OCI-LY7 (cell line): ENCODE data around the gene IL6ST. TPM values are rescaled to one million over a fixed set of nuclear protein-coding genes. Genes with fewer than 3 reads are reported as not detected.
"Not testable (repeated sequence)": the region's sequence is repeated elsewhere in the genome, so short reads cannot be mapped to it uniquely, and the experiment has no call there.

Source experiments
- BruUV-seq: library from RNA; stranded (reverse); fragments of 400-500 nt; replicated peaks from 2 replicates; lab custom pipeline; 2021; lab: Mats Ljungman, UMichigan
- CTCF ChIA-PET: fragments of 300-600 bp; sonication (Branson Sonifier 250); formaldehyde crosslinking; loops from one replicate; lab custom pipeline; 2022; ENCODE audit warnings: antibody characterized with exemption; ENCODE audit not compliant: unreplicated experiment; lab: Charles Lee
- POLR2A ChIA-PET: fragments of 300-600 bp; sonication (Branson Sonifier 250); formaldehyde crosslinking; loops from one replicate; lab custom pipeline; 2022; ENCODE audit warnings: antibody characterized with exemption; lab: Charles Lee
- DNase-seq: peaks from one replicate; pipeline ENCODE4 v3.0.0-alpha.2; 2015; ENCODE audit warnings: low spot score
- H2AFZ ChIP-seq: fragments of 200-600 bp; sonication (generic), shearing (Covaris generic); 2 replicates; pipeline ENCODE4 v1.6.1; 2014; ENCODE audit warnings: mild to moderate bottlenecking, antibody characterized with exemption, low read length, moderate library complexity
- H3K27ac ChIP-seq: fragments of 200-600 bp; sonication (generic); 2 replicates; pipeline ENCODE4 v1.5.1; 2014; ENCODE audit warnings: mixed run types, low read depth, mild to moderate bottlenecking, moderate library complexity, low read length, inconsistent platforms; ENCODE audit not compliant: poor library complexity, severe bottlenecking
- H3K36me3 ChIP-seq: fragments of 200-600 bp; sonication (generic); 2 replicates; pipeline ENCODE4 v1.6.1; 2014; ENCODE audit warnings: mild to moderate bottlenecking, antibody characterized with exemption, low read length, moderate library complexity, mixed read lengths; ENCODE audit not compliant: insufficient read depth
- H3K4me1 ChIP-seq: fragments of 200-600 bp; sonication (generic); 2 replicates; pipeline ENCODE4 v1.5.1; 2014; ENCODE audit warnings: mild to moderate bottlenecking, low read length; ENCODE audit not compliant: insufficient read depth, poor library complexity, severe bottlenecking
- H3K4me2 ChIP-seq: fragments of 200-600 bp; sonication (generic); 2 replicates; pipeline ENCODE4 v1.6.1; 2014; ENCODE audit warnings: mild to moderate bottlenecking, low read length
- H3K4me3 ChIP-seq: fragments of 200-600 bp; sonication (generic); 2 replicates; pipeline ENCODE4 v1.5.1; 2014; ENCODE audit warnings: mild to moderate bottlenecking, low read depth, low read length; ENCODE audit not compliant: poor library complexity, severe bottlenecking
- H3K79me2 ChIP-seq: fragments of 200-600 bp; sonication (generic); 2 replicates; pipeline ENCODE4 v1.6.1; 2016; ENCODE audit warnings: low read depth, mild to moderate bottlenecking, low read length, moderate library complexity, mixed read lengths; ENCODE audit not compliant: insufficient read depth
- H3K9me2 ChIP-seq: fragments of 200-600 bp; sonication (generic); 2 replicates; pipeline ENCODE4 v1.6.1; 2016; ENCODE audit warnings: mild to moderate bottlenecking, low read length, mixed read lengths; ENCODE audit not compliant: insufficient read depth
- H3K9me3 ChIP-seq: fragments of 200-600 bp; sonication (generic); 2 replicates; pipeline ENCODE4 v1.6.1; 2014; ENCODE audit warnings: mild to moderate bottlenecking, mixed run types, low read length, mixed read lengths
- H4K20me1 ChIP-seq: fragments of 200-600 bp; sonication (generic); 2 replicates; pipeline ENCODE4 v1.6.1; 2014; ENCODE audit warnings: mild to moderate bottlenecking, antibody characterized with exemption, low read length, moderate library complexity, mixed read lengths; ENCODE audit not compliant: insufficient read depth
- EZH2phosphoT487 ChIP-seq: fragments of 200-600 bp; sonication (generic); IDR thresholded peaks from 2 replicates; pipeline ENCODE4 v1.6.1; 2018; ENCODE audit warnings: low read depth, borderline replicate concordance, mild to moderate bottlenecking, mixed run types, antibody characterized with exemption, low read length, moderate library complexity, mixed read lengths
- intact Hi-C: fragments of 100-400 bp; cut with micrococcal nuclease; formaldehyde crosslinking; loops from one replicate; pipeline ENCODE4 v1.10.0; 2022; ENCODE audit not compliant: unreplicated experiment
- total RNA-seq, 2 experiments: library from RNA; depleted of rRNA in 1 of 2; stranded (reverse); fragments of >200 nt in 1 of 2; shearing (Covaris generic) in 1 of 2; gene quantifications; 2 replicates each; pipeline ENCODE4 v1.2.3, GENCODE V29; 2014 to 2022
- TF ChIP-seq, protein P1 (sequence below): fragments of 200-600 bp; sonication (generic); conservative IDR thresholded peaks from 2 replicates; pipeline ENCODE4 v1.5.1; 2014; ENCODE audit warnings: mild to moderate bottlenecking, antibody characterized with exemption, low read length, moderate library complexity, mixed read lengths

IL6ST gene
- total RNA-seq, 2 experiments from 2014 or later, result 5.6 to 13.3 TPM

DNA sequence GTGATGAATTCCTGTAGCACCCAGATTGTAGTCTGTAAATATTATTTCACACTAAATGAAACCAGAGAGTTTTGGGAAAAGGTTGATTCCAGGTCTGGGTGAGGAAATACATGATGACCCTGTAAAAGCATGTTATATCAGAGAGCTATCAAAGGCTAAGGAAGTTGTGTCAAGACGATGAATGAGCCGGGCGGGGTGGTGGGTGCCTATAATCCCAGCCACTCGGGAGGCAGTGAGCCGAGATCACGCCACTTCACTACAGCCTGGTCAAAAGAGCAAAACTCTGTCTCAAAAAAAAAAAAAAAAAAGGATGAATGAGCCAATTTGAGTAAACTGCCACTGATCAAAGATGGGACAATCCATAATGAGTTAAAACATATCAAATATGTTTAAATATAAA lies 29.2 kb downstream of the IL6ST start:
- Histone ChIP-seq H2AFZ (no peak overlapping the region), H3K27ac (no peak overlapping the region), H3K4me3 (no peak overlapping the region), H4K20me1 (no peaks in the 10 kb centered on the region), H3K4me1 (no peaks in the 10 kb centered on the region), H3K36me3 (peaks cover 4% of the 10 kb centered on the region; the same call in 1 of the 2 replicates), H3K9me3 (no peaks in the 10 kb centered on the region), H3K4me2 (no peak overlapping the region), H3K79me2 (no peaks in the 10 kb centered on the region), H3K9me2 (no peaks in the 10 kb centered on the region)
- BruUV-seq, result no TSS peak
- intact Hi-C loops, result no loop called here
- CTCF ChIA-PET, result no interaction called here
- TF ChIP-seq EZH2phosphoT487, result no peak
- TF ChIP-seq, protein P1, sequence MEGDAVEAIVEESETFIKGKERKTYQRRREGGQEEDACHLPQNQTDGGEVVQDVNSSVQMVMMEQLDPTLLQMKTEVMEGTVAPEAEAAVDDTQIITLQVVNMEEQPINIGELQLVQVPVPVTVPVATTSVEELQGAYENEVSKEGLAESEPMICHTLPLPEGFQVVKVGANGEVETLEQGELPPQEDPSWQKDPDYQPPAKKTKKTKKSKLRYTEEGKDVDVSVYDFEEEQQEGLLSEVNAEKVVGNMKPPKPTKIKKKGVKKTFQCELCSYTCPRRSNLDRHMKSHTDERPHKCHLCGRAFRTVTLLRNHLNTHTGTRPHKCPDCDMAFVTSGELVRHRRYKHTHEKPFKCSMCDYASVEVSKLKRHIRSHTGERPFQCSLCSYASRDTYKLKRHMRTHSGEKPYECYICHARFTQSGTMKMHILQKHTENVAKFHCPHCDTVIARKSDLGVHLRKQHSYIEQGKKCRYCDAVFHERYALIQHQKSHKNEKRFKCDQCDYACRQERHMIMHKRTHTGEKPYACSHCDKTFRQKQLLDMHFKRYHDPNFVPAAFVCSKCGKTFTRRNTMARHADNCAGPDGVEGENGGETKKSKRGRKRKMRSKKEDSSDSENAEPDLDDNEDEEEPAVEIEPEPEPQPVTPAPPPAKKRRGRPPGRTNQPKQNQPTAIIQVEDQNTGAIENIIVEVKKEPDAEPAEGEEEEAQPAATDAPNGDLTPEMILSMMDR, result no peak
- POLR2A ChIA-PET, result interaction anchor here (0.7 kb wide), 1 partner anchor 42 kb away, joined by 3 read pairs; no protein-coding TSS in a partner anchor
- DNase-seq, result no peak

DNA sequence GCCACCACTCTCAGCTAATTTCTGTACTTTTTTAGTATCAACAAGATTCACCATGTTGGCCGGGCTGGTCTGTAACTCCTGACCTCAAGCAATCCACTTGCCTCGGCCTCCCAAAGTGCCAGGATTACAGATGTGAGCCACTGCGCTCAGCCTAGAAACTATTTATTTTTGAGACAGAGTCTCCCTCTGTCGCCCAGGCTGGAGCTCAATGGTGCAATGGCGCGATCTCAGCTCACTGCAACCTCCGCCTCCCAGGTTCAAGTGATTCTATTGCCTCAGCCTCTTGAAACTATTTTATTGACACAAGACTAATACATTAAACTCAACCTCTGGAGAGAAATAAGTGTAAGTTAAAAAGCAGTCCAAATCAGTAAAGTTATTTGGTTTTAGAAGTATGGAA lies 34.0 kb downstream of the IL6ST start:
- Histone ChIP-seq H3K4me3 (no peak overlapping the region), H3K4me1 (no peaks in the 10 kb centered on the region), H3K79me2 (no peaks in the 10 kb centered on the region), H3K36me3 (peaks cover 15% of the 10 kb centered on the region), H3K27ac (no peak overlapping the region), H3K9me2 (no peaks in the 10 kb centered on the region), H2AFZ (no peak overlapping the region), H4K20me1 (no peaks in the 10 kb centered on the region), H3K4me2 (no peak overlapping the region), H3K9me3 (no peaks in the 10 kb centered on the region)
- no peak for DNase-seq
- intact Hi-C loops, result no loop called here
- POLR2A ChIA-PET, result interaction anchor here (0.6 to 1.5 kb wide), 2 partner anchors 22 to 88 kb away, joined by 4 to 6 read pairs; no protein-coding TSS in a partner anchor
- CTCF ChIA-PET, result no interaction called here
- no peak for TF ChIP-seq EZH2phosphoT487
- TF ChIP-seq, protein P1, result no peak
- no TSS peak for BruUV-seq

DNA sequence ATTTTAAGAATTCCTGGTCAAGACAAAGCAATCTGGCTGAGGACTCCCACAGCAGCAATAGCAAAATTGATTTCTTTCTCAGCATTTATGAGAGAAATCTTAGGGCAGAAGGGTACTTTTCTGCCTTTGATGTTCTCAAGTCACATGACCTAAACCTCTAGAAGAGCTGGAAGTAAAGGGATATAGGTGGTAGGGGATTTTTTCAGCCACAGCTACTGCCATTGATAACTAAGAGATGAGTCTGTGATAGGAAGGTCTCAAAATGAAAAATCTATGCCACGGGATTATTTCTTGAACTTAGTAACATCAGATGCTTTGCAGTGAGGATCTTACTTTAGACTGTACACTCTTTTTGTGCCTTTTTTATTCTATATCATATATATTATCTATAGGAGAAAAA lies 35.6 kb downstream of the IL6ST start:
- no peaks in the 10 kb centered on the region for H3K79me2 ChIP-seq
- no peak overlapping the region for H2AFZ ChIP-seq
- intact Hi-C loops, result no loop called here
- no peaks in the 10 kb centered on the region for H3K4me1 ChIP-seq
- BruUV-seq, result no TSS peak
- H3K4me3 ChIP-seq, result no peak overlapping the region
- no peaks in the 10 kb centered on the region for H3K9me2 ChIP-seq
- H3K4me2 ChIP-seq, result no peak overlapping the region
- no peaks in the 10 kb centered on the region for H3K9me3 ChIP-seq
- H4K20me1 ChIP-seq, result no peaks in the 10 kb centered on the region
- H3K27ac ChIP-seq, result no peak overlapping the region
- DNase-seq, result no peak
- TF ChIP-seq, protein P1, result no peak
- no peak for TF ChIP-seq EZH2phosphoT487
- H3K36me3 ChIP-seq, result peaks cover 15% of the 10 kb centered on the region
- POLR2A ChIA-PET, result no interaction called here
- CTCF ChIA-PET, result no interaction called here

DNA sequence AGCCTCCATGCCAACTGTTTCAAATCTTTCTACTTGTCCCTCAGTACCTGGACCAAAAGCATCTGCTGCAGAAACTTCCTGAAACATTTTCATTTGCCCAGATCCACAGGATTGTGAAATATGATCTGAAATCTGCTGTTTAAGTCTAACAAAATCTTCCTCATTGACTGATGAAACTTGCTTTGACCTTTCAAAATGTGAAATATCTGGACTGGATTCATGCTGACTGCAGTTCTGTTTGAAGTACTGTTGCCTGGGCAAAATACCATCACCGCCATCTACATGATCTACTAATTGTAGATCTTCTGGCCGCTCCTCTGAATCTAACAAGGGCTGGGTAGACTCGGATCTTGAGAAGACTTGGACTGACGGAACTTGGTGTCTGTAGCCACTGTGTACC lies 53.6 kb downstream of the IL6ST start:
- H2AFZ ChIP-seq, H3K9me3 ChIP-seq, H3K4me1 ChIP-seq, H3K4me3 ChIP-seq, POLR2A ChIA-PET, H3K9me2 ChIP-seq, BruUV-seq, CTCF ChIA-PET, DNase-seq, H3K4me2 ChIP-seq, H3K27ac ChIP-seq, H4K20me1 ChIP-seq, H3K79me2 ChIP-seq, intact Hi-C loops: not testable (repeated sequence)
- peaks cover 15% of the 10 kb centered on the region for H3K36me3 ChIP-seq
